CD4-positive, alpha-beta T cell treated with Interleukin-4 for 4 hours (primary cell): Measurements from ENCODE around the gene IFI30.

Experiments
- DNase-seq: peaks from one replicate; pipeline ENCODE4 v3.0.0-alpha.2; 2020

IFI30 gene

DNA sequence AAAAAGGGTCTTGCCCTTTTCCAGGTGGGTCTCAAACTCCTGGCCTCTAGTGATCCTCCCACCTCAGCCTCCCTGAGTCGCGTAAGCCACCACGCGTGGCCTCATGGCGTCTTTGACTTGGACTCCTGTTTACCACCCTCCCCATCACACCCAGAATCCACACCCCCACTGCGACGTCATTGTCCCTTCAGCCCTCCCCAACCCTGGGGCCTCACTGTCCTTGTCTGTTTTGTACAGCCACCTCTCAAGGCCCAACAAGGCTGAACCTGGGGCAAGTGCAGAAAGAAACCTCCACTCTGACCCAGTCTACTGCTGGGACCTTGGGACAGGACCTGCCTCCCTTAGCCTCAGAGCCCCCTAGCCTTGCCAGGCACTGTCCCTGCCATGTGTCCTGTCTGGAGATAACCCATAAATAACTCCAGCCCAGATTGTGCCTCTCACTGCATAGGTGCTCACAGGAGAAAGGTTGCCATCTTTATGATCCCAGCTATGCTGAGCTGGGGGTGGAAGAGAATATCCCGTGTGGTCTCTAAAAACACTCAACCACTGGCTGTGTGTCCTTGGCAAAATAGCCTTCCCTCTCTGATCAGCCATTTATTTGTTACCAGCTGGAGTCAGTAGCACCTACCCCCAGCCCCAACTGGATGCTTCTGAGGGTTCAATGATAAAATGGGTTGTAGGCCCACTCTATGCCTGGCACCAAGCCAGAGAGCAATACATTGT is 1.8 kb upstream of the IFI30 start:
- no peak for DNase-seq

DNA sequence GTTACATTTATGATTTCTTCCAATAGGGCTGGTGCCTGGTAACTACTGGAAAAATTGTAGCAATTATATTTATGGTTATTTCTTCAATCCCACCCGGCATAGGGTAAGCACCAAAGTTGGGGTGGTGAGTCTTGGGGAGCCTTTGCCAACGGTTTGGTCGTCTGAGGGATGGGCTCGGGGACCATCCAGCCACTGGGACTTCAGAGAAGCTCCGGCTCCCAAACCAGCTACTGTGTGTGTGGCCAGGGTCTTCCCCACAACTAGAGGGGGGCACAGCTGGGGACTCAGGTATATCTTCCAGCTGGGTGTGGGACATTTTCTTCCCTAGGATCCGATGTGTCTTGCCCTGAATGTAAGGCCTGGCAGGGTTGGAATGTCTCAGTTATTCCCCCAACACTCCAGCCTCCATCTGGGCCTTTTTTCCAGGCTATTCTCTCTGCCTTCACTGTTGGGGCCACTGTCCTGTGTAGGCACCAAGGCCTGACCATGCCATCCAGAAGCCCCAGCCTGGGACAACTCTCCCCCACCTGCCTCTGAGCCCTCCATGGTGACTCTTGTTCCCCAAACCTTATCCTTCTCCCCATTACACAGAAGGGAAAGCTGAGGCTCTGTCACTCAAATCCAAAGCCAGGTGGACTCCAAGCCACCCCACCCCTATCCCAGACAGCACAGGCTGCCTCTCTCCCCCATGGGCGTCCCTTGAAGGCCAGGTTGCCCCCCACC is 1.1 kb upstream of the IFI30 start:
- DNase-seq = no peak

DNA sequence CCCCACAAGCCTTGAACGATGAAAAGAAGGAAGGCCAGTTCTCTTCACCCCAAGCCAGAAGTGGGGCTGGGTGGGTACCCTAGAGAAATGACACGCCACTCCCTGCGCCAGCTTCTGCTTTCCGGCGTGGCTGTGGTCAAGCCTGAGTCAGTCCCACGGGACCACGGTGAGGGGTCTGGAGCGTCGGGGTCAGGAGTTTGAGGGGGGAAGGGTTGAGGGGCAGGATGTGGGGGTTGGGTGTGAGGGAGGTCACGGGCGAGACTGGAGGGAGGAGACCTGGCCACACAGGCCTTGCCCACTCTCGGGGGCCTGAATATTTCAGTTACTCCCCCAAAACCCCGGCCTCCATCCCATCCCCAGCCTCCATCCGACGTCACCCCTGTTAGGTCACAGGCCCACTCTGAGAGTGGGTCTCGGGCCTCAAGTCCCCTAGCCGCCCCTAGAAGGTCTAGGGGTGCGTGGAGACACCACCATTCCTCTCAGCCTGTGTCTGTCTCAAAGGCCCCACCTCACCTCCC is 500 bp upstream of the IFI30 start:
- DNase-seq = peak; percentile 34

DNA sequence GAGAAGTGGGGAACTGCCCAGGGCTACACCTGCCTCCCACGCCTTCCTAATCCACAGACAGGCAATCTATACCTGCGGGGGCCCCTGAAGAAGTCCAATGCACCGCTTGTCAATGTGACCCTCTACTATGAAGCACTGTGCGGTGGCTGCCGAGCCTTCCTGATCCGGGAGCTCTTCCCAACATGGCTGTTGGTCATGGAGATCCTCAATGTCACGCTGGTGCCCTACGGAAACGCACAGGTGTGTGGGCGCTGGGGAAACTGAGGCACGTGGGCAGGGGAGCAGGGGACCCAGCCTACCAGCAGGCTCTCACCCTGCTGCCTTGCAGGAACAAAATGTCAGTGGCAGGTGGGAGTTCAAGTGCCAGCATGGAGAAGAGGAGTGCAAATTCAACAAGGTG is 1.4 kb downstream of the IFI30 start:
- no peak for DNase-seq

DNA sequence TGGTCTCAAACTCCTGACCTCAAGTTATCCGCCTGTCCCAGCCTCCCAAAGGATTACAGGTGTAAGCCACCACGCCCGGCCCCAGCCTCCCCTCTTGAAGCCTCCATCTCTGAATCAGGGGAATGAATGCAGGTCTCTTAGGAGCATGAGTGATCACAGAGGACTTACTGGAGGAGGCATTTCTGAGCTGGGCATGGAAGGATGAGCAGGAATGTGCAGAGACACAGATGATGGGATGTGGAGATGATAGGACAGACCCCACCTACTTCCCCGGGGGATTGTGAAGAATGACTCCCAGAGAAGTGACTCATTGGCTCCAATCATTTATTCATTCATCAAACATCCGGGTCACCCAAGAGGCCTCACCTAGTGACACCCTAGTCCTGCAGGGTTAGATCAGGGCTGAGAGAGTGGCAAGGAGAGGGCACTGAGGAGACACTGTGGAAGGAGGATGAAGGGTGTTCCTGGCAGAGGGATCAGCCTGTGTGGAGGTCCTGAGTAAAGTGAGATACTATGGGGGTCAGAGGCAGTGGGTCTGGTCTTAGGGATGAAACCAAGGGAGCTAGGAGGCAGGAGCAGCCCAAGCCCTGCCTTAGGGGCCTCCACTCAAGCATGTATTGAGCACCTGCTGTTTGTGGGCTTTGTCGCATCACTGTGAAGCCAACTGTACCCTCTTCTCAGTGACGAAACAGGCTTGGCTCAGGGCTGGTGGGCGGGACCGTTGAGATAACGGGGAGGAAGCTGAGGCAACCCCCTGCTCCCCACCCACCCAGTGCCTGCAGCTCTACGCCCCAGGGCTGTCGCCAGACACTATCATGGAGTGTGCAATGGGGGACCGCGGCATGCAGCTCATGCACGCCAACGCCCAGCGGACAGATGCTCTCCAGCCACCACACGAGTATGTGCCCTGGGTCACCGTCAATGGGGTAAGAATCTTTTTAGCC is 3.0 kb downstream of the IFI30 start:
- no peak for DNase-seq

DNA sequence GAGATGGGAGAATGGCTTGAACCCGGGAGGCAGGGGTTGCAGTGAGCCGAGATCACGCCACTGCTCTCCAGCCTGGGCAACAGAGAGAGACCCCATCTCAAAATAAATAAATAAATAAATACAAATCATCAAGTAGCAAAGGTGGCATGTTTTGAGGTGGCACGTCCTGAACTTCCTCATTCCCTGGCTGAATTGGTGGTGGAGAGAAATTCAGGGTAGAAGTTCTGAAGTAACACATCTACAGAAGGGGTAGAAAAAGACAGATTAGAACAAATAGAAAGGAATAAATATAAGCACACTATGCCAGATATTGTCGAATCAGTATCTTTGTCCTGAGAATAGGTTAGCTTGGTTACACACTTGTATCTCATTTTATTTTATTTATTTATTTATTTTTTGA is 6.3 kb downstream of the IFI30 start:
- DNase-seq = no peak

DNA sequence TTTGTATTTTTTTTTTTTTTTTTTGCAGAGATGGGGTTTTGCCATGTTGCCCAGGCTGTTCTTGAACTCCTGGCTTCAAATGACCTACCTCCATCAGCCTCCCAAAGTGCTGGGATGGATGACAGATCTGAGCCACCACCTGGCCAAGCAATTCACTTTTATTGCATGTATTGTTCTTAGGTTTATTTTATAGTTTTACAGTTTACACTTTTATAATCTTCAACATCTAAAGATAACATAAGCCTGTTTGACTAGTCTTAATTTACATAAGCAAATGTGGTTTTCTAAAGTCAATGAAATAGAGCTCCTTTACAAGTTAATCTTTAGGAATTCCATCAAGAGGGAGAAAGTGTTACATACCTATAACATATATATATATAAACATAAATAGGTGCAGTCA is 9.9 kb downstream of the IFI30 start:
- DNase-seq = no peak

DNA sequence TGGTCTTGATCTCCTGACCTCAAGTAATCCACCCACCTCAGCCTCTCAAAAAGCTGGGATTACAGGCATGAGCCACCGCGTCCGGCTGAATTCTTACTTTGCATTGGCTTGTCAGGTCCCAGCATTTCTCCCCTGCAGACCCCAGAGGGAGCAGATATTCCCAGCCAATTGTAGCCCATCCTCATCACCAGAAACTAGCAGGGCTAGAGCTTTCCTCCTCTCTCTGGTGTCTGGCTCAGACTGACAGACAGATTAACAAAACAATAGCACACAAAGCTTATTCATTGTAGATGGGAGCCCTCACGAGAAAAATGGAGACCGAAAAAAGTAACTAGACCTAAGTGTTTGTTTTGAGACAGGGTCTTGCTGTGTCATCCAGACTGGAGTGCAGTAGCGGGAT is 11.9 kb downstream of the IFI30 start:
- DNase-seq = no peak

DNA sequence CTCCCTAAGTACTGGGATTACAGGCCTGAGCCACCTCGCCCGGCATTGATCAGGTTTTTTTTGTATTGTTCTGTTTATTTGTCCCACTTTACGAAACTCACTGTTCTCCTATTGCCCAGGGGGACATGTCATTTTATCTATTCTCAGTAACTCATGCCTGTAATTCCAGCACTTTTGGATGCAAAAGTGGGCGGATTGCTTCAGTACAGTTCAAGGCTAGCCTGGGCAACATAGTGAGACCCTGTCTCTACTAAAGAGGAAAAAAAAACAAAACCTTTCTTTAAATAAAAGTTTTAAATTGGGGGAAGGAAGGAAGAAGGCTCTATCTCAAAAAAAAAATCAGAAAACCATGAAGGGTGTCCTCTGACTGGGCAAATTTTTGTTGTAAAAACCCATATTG is 16.7 kb downstream of the IFI30 start:
- no peak for DNase-seq

DNA sequence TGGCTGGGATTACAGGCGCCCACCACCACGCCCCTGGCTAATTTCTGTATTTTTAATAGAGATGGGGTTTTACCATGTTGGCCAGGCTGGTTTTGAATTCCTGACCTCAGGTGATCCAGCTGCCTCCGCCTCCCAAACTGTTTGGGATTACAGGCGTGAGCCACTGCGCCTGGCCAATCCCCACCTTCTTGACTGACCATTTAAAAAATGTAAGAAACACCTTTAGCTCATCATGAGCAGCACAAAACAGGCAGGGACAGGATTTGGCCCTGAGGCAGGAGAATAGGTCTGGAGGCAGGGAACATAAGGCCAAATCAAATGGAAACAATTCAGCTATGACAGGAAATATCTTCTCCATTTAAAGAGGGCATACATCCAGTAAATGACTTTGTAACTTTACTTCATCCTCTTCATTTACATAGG is 18.0 kb downstream of the IFI30 start:
- no peak for DNase-seq

DNA sequence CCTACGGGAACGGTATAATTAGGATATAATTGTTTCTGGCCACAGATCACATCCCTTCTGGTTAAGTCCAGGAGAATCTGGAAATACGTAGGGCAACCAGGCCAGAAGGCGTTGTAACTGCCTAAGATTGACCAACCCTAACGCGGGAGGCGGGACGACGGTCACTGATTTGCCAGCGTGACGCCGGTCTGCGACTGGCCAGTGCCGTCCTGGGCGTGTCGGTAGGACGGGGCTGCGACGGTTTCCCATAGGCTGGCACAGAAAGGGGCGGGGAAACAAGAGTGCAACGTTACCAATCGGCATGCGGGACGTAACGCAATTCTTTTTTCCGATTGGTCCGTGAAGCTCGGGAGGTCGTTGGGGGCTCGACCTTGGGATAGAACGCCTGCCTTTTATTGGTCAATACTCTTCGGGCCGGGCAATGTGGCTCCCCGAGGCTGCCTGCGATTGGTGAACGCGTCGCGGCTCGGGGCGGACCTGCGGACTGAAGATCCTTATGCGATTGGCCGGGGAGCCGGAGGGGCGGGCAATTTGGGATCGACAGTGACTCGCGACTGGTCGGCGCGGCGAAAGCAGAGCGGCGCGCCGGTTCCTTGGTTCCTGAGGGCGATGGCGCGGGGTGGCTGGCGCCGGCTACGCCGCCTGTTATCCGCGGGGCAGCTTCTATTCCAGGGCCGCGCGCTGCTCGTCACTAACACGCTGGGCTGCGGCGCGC is 19.2 kb downstream of the IFI30 start, which contains the start of gene MPV17L2:
TSS of gene MPV17L2 (plus strand) at position 546 of the 715 bp plus-strand sequence. CDS start at position 610, 64 bp downstream.
- DNase-seq = peak; percentile 100

DNA sequence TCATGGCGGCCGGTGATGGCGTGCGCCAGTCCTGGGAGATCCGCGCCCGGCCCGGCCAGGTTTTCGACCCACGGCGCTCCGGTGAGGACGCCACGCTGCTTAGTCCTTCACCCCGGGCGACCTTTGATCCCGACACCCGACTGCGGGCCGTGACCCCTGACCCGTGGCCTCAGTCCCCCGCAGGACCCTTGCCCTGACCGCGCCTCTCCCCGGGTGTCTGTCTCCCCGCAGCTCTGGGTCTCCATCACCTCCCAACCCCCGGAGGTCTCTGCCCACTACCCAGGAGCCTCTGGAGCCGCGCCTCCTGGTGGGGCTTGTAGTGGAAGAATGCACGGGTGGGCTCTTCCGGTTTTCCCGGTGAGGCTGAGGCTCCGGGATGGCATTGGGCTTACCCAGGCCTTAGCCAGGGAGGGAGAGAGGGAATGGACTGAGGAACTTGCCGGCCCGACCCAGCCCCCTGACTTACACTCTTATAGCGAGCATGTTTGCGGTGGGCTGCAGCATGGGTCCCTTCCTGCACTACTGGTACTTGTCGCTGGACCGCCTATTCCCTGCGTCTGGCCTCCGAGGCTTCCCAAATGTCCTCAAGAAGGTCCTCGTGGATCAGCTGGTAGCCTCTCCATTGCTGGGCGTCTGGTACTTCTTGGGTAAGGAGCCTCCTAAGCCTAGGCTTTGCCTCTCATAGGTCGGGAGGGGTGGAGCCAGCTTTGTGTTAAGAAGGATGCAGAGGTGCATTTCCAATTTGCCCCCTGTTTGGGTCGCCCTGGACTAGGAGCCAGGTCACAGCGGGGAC is 20.0 kb downstream of the IFI30 start:
- no peak for DNase-seq

DNA sequence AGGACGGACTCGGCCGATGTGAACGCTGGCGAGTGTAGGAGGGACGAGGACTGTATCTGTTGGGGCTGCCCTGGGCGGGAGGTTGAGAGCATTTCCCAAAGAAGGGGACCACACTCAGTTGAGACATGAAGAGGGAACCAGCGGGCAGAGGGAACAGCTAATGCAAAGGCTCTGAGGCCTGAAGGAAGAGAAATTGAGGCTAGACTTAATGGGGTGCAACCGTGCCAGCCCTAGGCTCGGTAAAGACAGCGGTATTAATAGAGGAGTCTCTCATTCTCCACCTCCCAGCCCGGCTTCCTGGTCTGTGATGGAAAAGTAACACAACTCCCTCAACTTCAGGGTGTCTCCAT is 20.5 kb downstream of the IFI30 start:
- DNase-seq = no peak

DNA sequence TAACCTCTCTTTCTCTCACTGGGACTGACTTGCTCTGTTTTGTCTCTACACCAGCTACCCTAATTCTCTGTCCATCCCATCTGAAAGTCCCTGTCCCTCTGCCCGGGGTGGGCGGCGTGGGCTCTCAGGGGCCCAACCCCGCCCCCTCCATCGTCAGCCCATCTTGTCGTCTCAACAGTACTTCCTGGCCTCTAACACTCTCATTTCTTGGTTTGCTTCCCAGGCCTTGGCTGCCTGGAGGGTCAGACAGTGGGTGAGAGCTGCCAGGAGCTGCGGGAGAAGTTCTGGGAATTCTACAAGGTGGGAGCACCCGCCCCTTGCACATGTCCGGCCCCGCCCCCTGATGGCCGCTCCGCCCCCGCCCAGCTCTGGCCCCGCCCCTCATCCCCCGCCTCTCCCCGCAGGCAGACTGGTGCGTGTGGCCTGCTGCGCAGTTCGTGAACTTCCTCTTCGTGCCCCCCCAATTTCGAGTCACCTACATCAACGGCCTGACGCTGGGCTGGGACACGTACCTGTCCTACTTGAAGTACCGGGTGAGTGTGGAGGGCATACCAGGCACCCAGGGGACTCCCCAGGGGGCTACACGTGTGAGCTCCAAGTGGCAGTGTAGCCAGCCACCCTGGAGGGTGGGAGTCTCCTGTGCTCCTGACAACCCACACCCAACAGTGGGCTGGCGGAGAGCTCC is 21.1 kb downstream of the IFI30 start:
- DNase-seq = no peak

DNA sequence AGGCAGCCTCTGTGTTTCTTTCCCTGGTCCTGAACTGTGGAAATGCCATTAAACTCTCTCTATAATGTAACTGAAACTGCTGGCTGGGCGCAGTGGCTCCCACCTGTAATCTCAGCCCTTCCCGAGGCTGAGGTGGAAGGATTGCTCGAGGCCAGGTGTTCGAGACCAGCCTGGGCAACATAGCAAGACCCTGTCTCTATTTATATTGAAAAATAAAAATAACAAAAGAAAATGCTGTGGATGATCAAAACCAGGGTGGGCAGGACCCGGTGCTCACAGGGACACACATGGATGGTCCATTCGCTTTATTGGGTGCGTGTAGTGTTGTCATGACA is 22.9 kb downstream of the IFI30 start:
- DNase-seq = no peak

DNA sequence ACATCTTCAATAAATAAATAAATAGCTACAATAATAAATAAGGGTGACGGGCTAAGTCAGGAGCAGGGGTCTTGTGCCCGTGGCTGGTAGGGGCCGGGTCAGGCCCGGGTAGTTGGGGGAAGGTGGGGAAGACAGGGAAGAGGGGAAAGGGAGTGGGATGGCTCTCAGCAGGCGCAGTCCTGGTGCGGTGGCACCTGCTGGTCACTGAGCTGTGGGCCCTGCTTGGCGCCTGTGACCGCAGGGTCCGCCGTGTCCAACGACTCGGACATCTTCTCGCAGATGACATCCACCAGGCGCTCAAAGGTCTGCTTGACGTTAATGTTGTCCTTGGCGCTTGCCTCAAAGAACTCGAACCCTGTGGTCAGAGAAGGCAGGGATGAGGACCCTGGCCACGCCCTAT is 23.7 kb downstream of the IFI30 start:
- DNase-seq = no peak

DNA sequence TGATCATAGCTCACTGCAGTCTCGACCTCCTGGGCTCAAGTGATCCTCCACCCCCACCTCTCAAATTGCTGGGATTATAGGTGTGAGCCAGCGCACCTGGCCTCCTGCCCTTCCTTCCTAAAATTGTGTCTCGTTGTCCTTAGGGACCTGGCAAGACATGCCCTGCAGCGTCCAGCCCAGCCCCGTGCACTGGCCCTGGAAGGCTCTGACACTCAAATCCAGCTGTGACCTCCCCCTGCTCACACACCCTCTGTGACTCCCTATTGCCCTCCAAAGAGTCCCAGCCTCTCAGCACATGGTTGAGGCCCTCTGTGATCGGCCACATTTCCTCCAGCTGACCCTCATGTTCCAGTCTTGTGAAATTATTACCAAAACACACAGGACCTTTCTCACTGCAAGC is 24.3 kb downstream of the IFI30 start:
- no peak for DNase-seq

DNA sequence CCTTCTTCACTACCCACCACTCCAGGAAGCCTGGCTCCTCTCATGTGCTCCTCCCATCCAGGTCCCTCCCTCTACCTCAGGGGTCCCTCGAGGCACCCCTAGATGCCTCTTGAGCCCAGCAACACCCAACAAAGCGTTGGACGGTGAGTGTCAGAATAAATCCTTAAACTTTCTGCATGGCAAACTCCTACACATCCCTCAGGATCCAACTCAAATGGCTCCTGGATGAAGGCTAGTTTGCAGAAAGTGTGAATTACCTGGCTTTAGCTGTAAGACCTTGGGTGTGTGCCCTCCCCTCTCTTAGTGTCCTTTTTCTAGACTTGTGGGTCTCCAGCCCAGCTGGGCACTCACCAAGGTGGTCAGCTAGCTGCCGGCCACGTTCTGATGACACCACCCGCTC is 24.8 kb downstream of the IFI30 start:
- no peak for DNase-seq

DNA sequence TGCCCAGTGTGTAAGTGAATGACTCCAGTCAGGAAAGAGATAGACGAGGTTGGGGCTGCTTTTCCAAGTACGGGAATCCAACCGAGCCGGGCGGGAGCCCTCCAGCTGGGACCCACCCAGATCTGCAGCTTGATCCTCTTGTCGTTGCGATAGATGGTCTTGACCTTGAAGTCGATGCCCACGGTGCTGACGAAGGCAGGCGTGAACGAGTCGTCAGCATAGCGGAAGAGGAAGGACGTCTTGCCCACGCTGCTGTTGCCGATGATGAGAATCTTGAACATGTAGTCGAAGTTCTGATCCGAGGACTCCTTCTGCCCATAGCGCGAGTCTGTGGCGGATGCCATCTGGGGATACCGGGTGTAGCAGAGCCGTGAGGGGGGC is 28.8 kb downstream of the IFI30 start:
- DNase-seq = no peak

DNA sequence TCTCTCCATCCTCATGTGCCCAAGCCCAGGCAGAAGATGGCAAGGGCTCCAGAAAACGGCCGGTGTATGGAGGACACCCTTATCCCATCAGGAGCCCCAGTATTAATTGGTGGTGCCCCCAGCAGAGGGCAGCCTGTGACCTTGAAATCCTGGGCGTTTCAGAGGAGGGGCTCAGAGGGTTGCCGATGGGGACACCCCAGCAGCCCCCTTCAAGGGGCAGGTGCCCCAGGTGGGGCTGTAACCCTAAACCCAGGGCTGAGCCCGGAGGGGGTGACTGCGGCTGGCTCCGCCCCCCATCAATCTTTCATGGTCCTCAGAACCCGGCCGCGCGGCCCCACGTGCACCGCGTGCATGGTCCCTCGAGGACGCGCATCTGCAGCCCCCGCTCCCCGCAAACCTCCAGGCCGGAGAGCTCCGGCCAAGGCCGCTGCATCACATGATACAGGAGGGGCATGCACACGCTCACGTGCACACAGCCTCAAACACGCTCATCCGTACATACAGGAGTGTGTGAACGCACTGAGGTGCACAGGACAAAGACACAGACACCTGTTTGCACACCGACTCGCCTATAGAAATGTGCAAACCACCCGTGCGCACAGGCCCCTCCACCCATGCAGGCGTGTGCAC is 29.3 kb downstream of the IFI30 start:
- DNase-seq = no peak

DNA sequence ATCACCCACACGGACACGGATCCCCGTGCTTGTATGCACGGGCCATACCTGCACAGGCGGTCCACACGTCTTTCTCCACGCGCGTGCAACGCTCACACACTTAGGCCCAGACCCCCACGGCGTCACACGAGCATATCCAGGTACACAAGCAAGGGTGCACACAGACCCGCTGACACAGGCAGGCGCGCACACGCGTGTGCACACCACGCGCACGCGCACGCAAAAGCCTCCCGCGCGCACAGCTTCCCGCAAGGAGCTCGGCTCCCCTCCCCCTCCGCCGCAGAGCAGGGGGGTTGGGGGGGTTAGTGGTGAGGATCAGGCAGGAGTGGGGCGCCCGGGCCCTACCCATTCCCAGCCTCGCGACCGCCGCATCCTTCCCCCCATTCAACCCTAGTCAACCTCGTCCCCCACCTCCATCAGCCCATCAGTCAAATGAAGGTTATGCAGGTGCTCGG is 29.8 kb downstream of the IFI30 start:
- peak; percentile 31 for DNase-seq
